Pericardium fibroblast (primary cell): ENCODE results near the gene ZSCAN32. TPM values are rescaled to one million over a fixed set of nuclear protein-coding genes. Genes with fewer than 3 reads are reported as not detected.

Experiments
- total RNA-seq: library from RNA; depleted of rRNA; stranded (reverse); fragments of >200 nt; gene quantifications from 2 replicates; pipeline ENCODE4 v1.2.3, GENCODE V29; 2015

The ZSCAN32 gene
- total RNA-seq, result 10.3 and 12.1 TPM in 2 replicates

GRCh38 chr16:3400779-3401688 is at the start of gene ZSCAN32, which contains the start of gene ZNF174:
ZSCAN32 (minus strand) TSS chr16:3401004; CDS start chr16:3397557, 3,447 bp downstream.
ZNF174 (plus strand) TSS chr16:3401215; CDS start chr16:3402005, 790 bp downstream.

GRCh38 chr16:3443108-3444031 is 42.6 kb upstream of the ZSCAN32 start, which contains the start of the genes NAA60 and ZNF597:
NAA60 (plus strand) TSS chr16:3443680; CDS start chr16:3476228, 32,548 bp downstream.
ZNF597 (minus strand) TSS chr16:3443504; CDS start chr16:3443153, 351 bp downstream.

GRCh38 chr16:3355589-3355988 is 45.2 kb downstream of the ZSCAN32 start, which contains the start of gene OR2C1:
OR2C1 (plus strand) TSS chr16:3355889; CDS start chr16:3355941, 52 bp downstream.

Other genes starting within 250 kb of the ZSCAN32 start
- not detected in 2 replicates for gene OR1F1, start 212.8 kb downstream of the ZSCAN32 start, total RNA-seq
- gene ZNF200, start 165.8 kb downstream of the ZSCAN32 start, total RNA-seq, result 6.1 and 9.9 TPM in 2 replicates
- gene MEFV, start 144.4 kb downstream of the ZSCAN32 start, total RNA-seq, result not detected in 2 replicates
- 38.0 and 49.0 TPM in 2 replicates for gene ZNF263, start 117.5 kb downstream of the ZSCAN32 start, total RNA-seq
- 2.3 TPM in 2 replicates for gene TIGD7, start 95.6 kb downstream of the ZSCAN32 start, total RNA-seq
- gene ZNF75A, start 95.5 kb downstream of the ZSCAN32 start, total RNA-seq, result 8.9 and 20.7 TPM in 2 replicates
- gene OR2C1, start 45.1 kb downstream of the ZSCAN32 start, total RNA-seq, result 0.77 TPM in 1 of 2 replicates, not detected in the other
- 6.6 and 7.0 TPM in 2 replicates for gene ZNF174, start 211 bp upstream of the ZSCAN32 start, total RNA-seq
- gene ZNF597, start 42.5 kb upstream of the ZSCAN32 start, total RNA-seq, result 1.1 and 2.5 TPM in 2 replicates
- gene NAA60, start 42.7 kb upstream of the ZSCAN32 start, total RNA-seq, result 19.1 and 34.0 TPM in 2 replicates
- gene C16orf90, start 94.5 kb upstream of the ZSCAN32 start, total RNA-seq, result not detected in 2 replicates
- 7.8 and 14.8 TPM in 2 replicates for gene CLUAP1, start 100.0 kb upstream of the ZSCAN32 start, total RNA-seq
- not detected in 2 replicates for gene NLRC3, start 176.4 kb upstream of the ZSCAN32 start, total RNA-seq
- 2.2 and 3.6 TPM in 2 replicates for gene SLX4, start 210.6 kb upstream of the ZSCAN32 start, total RNA-seq